A549 treated with Mapracorat at 1 μM for 4 hours (cell line): Measurements from ENCODE around the gene RASL11B. TPM values are rescaled to one million over a fixed set of nuclear protein-coding genes. Genes with fewer than 3 reads are reported as not detected.

Experiments used
- total RNA-seq: library from RNA; stranded (reverse); fragments of 200-300 nt; extraction: Qiagen RNA extraction; gene quantifications from 5 replicates; pipeline ENCODE4 v1.2.3, GENCODE V29; 2022

Gene RASL11B
- total RNA-seq = 0.13 to 0.30 TPM (median 0.16 TPM) in 3 of 5 replicates, not detected in the others

GRCh38 chr4:52861879-52862616, at the start of gene RASL11B:
Gene RASL11B (plus strand): TSS chr4:52862317. CDS start chr4:52862508, 191 bp downstream.

Other genes starting within 250 kb of the RASL11B start
- gene USP46, start 203.0 kb upstream of the RASL11B start, total RNA-seq = 5.4 to 9.1 TPM (median 7.2 TPM) in 5 replicates
- 0.41 to 0.60 TPM (median 0.49 TPM) in 5 replicates for gene ERVMER34-1, start 110.9 kb upstream of the RASL11B start, total RNA-seq